ENCODE data around the gene LBX1. TPM values are rescaled to one million over a fixed set of nuclear protein-coding genes. Genes with fewer than 3 reads are reported as not detected.

LBX1 gene, protein sequence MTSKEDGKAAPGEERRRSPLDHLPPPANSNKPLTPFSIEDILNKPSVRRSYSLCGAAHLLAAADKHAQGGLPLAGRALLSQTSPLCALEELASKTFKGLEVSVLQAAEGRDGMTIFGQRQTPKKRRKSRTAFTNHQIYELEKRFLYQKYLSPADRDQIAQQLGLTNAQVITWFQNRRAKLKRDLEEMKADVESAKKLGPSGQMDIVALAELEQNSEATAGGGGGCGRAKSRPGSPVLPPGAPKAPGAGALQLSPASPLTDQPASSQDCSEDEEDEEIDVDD
- not detected for total RNA-seq
- polyA plus RNA-seq: not detected

GRCh38 chr10:101229266-101230182 is at the start of gene LBX1:
Gene LBX1 (minus strand): TSS chr10:101229463. CDS start chr10:101228815, 648 bp downstream.
- H3K27ac ChIP-seq (ENCODE audit: insufficient read depth, low read length, poor library complexity, severe bottlenecking): no peak within 1 kb of the TSS
- H3K9me3 ChIP-seq (ENCODE audit: control insufficient read depth in 2 of 2, low read length in 2 of 2): no peaks in the 10 kb centered on the region
- peaks cover 59% of the 10 kb centered on the region for H3K4me1 ChIP-seq (ENCODE audit: control insufficient read depth, insufficient read depth, low read length, poor library complexity, severe bottlenecking)
- no peak for DNase-seq
- Mint-ChIP-seq H3K27me3 (peaks cover 84% of the 10 kb centered on the region), H3K4me1 (peaks cover 6 to 41% (median 29%) of the 10 kb centered on the region in 4 donors), H3K36me3 (no peaks in the 10 kb centered on the region), H3K4me3 (peak within 1 kb of the TSS; percentile 64 to 93 (median 76)), H3K9me3 (peaks cover 0 to 12% (median 0%) of the 10 kb centered on the region in 7 donors), H3K27ac (no peak within 1 kb of the TSS)
- H3K4me3 ChIP-seq (ENCODE audit: low read depth, low read length): peak within 1 kb of the TSS; percentile 41
- no peak for ATAC-seq (ENCODE audit: low read depth in 2 of 2)
- H3K36me3 ChIP-seq (ENCODE audit: control insufficient read depth, insufficient read depth, low read length): no peaks in the 10 kb centered on the region
- H3K27me3 ChIP-seq (ENCODE audit: control insufficient read depth, insufficient read depth, low read length): peaks cover 54% of the 10 kb centered on the region

- no peak for ATAC-seq (ENCODE audit: low read depth in 2 of 2)
- Histone ChIP-seq H3K27ac (ENCODE audit: insufficient read depth, low read length, poor library complexity, severe bottlenecking) (no peak overlapping the region), H3K9me3 (ENCODE audit: control insufficient read depth in 2 of 2, low read length in 2 of 2) (no peaks in the 10 kb centered on the region), H3K4me3 (ENCODE audit: low read depth, low read length) (no peak overlapping the region), H3K4me1 (ENCODE audit: control insufficient read depth, insufficient read depth, low read length, poor library complexity, severe bottlenecking) (no peaks in the 10 kb centered on the region), H3K36me3 (ENCODE audit: control insufficient read depth, insufficient read depth, low read length) (no peaks in the 10 kb centered on the region), H3K27me3 (ENCODE audit: control insufficient read depth, insufficient read depth, low read length) (peaks cover 5% of the 10 kb centered on the region)
- H3K27me3 Mint-ChIP-seq: peaks cover 34% of the 10 kb centered on the region
- H3K9me3 Mint-ChIP-seq: peaks cover 0 to 1% (median 0%) of the 10 kb centered on the region in 7 donors
- peaks cover 0 to 4% (median 0%) of the 10 kb centered on the region in 4 donors for H3K4me1 Mint-ChIP-seq
- no peak for DNase-seq
- H3K36me3 Mint-ChIP-seq: no peaks in the 10 kb centered on the region
- H3K4me3 Mint-ChIP-seq: no peak overlapping the region
- H3K27ac Mint-ChIP-seq: no peak overlapping the region
These were observed 44.5 kb upstream of the LBX1 start for GRCh38 chr10:101273741-101274140.

DNA sequence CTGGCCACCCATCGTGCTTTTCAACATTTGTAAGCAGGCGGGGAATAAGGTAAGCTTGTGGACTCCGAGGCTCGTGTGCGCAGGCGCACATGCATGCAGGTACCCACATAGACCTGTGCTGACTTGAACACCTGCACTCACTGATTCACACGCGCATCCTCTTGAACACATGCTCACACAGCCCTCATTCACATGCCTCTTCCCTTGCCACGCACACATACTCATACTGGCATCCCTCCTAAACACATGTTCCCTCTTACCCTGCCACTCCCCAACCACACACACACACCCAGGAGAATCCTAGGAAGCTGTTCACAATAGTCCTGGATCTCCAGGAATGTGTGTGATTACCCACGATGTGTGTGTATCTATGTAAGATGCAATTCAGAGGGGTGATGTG is 44.1 kb upstream of the LBX1 start:
- DNase-seq: no peak
- Histone ChIP-seq H3K4me3 (ENCODE audit: low read depth, low read length) (no peak overlapping the region), H3K36me3 (ENCODE audit: control insufficient read depth, insufficient read depth, low read length) (no peaks in the 10 kb centered on the region), H3K4me1 (ENCODE audit: control insufficient read depth, insufficient read depth, low read length, poor library complexity, severe bottlenecking) (no peaks in the 10 kb centered on the region), H3K27ac (ENCODE audit: insufficient read depth, low read length, poor library complexity, severe bottlenecking) (no peak overlapping the region), H3K27me3 (ENCODE audit: control insufficient read depth, insufficient read depth, low read length) (peaks cover 6% of the 10 kb centered on the region), H3K9me3 (ENCODE audit: control insufficient read depth in 2 of 2, low read length in 2 of 2) (no peaks in the 10 kb centered on the region)
- H3K27ac Mint-ChIP-seq: no peak overlapping the region
- peaks cover 0 to 1% (median 0%) of the 10 kb centered on the region in 7 donors for H3K9me3 Mint-ChIP-seq
- no peaks in the 10 kb centered on the region for H3K36me3 Mint-ChIP-seq
- H3K4me3 Mint-ChIP-seq: no peak overlapping the region
- H3K4me1 Mint-ChIP-seq: peaks cover 0 to 4% (median 0%) of the 10 kb centered on the region in 4 donors
- ATAC-seq (ENCODE audit: low read depth in 2 of 2): no peak
- H3K27me3 Mint-ChIP-seq: peaks cover 34% of the 10 kb centered on the region

DNA sequence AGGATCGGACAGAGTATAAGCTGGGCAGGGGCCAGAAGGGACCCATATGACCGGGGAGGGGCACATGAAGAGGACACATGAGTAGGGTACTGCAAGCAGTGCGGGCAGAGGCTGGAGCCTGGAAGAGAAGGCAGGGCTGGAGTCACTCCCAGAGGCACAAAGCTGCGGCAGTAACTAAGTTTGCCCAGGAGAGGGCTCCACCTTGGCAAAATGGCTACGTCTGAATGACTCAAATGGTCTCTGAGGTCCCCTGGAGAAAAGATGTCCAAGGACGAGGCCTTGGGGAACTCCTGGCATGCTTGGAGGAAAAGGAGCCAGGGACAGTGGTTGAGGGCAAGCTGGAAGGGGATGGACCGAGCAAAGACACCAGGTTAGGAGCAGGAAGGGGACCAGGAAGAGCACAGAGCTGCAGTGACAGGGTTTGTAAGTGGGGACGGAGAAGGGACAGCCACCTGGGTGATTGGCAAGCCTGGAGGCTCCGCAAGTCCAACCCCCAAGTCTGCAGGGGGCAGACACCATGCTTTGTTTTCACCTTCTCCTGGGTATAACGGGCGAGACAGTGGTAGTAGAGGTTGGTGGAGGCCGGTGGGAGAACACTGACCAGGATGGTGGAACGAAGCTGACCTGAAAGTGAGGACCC is 43.1 kb upstream of the LBX1 start:
- ATAC-seq (ENCODE audit: low read depth in 2 of 2): peak; percentile 61 to 67

DNA sequence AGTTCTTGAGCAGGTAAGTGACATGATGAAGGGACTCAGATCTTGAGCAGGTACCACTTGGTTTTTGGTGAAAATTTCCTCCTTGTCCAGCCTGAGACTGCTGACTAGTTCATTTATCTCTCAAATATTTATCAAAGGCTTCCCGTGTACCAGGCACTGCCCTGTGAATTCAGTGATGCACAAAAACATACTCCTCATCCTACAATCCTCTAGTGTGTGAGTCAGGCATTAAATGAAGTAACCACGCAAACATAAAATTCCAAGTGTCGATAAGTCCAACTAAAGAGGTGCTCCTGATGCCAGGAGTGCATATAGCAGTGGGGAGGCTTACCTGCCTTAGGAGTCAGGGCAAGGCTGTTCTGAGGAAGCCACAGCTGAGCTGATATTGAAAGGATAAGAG is 41.5 kb upstream of the LBX1 start:
- no peak for ATAC-seq (ENCODE audit: low read depth in 2 of 2)

More for the DNA sequence above, 43.1 kb upstream of the LBX1 start:
- no peak overlapping the region for H3K4me3 Mint-ChIP-seq
- H3K27me3 Mint-ChIP-seq: peaks cover 31% of the 10 kb centered on the region
- H3K27me3 ChIP-seq (ENCODE audit: control insufficient read depth, insufficient read depth, low read length): peaks cover 6% of the 10 kb centered on the region
- H3K9me3 ChIP-seq (ENCODE audit: control insufficient read depth in 2 of 2, low read length in 2 of 2): no peaks in the 10 kb centered on the region
- no peaks in the 10 kb centered on the region for H3K36me3 Mint-ChIP-seq
- DNase-seq: peak; percentile 20 to 54 (median 41)
- peaks cover 0 to 4% (median 0%) of the 10 kb centered on the region in 4 donors for H3K4me1 Mint-ChIP-seq
- no peak overlapping the region for H3K27ac Mint-ChIP-seq
- no peaks in the 10 kb centered on the region for H3K36me3 ChIP-seq (ENCODE audit: control insufficient read depth, insufficient read depth, low read length)
- no peak overlapping the region for H3K4me3 ChIP-seq (ENCODE audit: low read depth, low read length)
- peaks cover 0 to 1% (median 0%) of the 10 kb centered on the region in 7 donors for H3K9me3 Mint-ChIP-seq
- no peaks in the 10 kb centered on the region for H3K4me1 ChIP-seq (ENCODE audit: control insufficient read depth, insufficient read depth, low read length, poor library complexity, severe bottlenecking)
- no peak overlapping the region for H3K27ac ChIP-seq (ENCODE audit: insufficient read depth, low read length, poor library complexity, severe bottlenecking)

GRCh38 chr10:101267776-101268175 is 38.5 kb upstream of the LBX1 start:
- Histone ChIP-seq H3K36me3 (ENCODE audit: control insufficient read depth, insufficient read depth, low read length) (no peaks in the 10 kb centered on the region), H3K27me3 (ENCODE audit: control insufficient read depth, insufficient read depth, low read length) (peaks cover 9% of the 10 kb centered on the region), H3K9me3 (ENCODE audit: control insufficient read depth in 2 of 2, low read length in 2 of 2) (no peaks in the 10 kb centered on the region), H3K4me3 (ENCODE audit: low read depth, low read length) (no peak overlapping the region), H3K4me1 (ENCODE audit: control insufficient read depth, insufficient read depth, low read length, poor library complexity, severe bottlenecking) (no peaks in the 10 kb centered on the region), H3K27ac (ENCODE audit: insufficient read depth, low read length, poor library complexity, severe bottlenecking) (no peak overlapping the region)
- peaks cover 27% of the 10 kb centered on the region for H3K27me3 Mint-ChIP-seq
- ATAC-seq (ENCODE audit: low read depth in 2 of 2): no peak
- DNase-seq: no peak
- no peak overlapping the region for H3K4me3 Mint-ChIP-seq
- H3K36me3 Mint-ChIP-seq: no peaks in the 10 kb centered on the region
- H3K4me1 Mint-ChIP-seq: peaks cover 0 to 4% (median 0%) of the 10 kb centered on the region in 4 donors
- H3K9me3 Mint-ChIP-seq: peaks cover 0 to 1% (median 0%) of the 10 kb centered on the region in 7 donors
- no peak overlapping the region for H3K27ac Mint-ChIP-seq

More for the DNA sequence above, 41.5 kb upstream of the LBX1 start:
- no peak for DNase-seq
- H3K36me3 Mint-ChIP-seq: no peaks in the 10 kb centered on the region
- peaks cover 0 to 1% (median 0%) of the 10 kb centered on the region in 7 donors for H3K9me3 Mint-ChIP-seq
- no peaks in the 10 kb centered on the region for H3K9me3 ChIP-seq (ENCODE audit: control insufficient read depth in 2 of 2, low read length in 2 of 2)
- H3K4me1 Mint-ChIP-seq: peaks cover 0 to 4% (median 0%) of the 10 kb centered on the region in 4 donors
- H3K4me1 ChIP-seq (ENCODE audit: control insufficient read depth, insufficient read depth, low read length, poor library complexity, severe bottlenecking): no peaks in the 10 kb centered on the region
- H3K4me3 Mint-ChIP-seq: no peak overlapping the region
- H3K27me3 Mint-ChIP-seq: peaks cover 18% of the 10 kb centered on the region
- no peaks in the 10 kb centered on the region for H3K36me3 ChIP-seq (ENCODE audit: control insufficient read depth, insufficient read depth, low read length)
- no peak overlapping the region for H3K4me3 ChIP-seq (ENCODE audit: low read depth, low read length)
- peak overlapping the region in 1 of 3 donors; percentile 92 for H3K27ac Mint-ChIP-seq
- H3K27ac ChIP-seq (ENCODE audit: insufficient read depth, low read length, poor library complexity, severe bottlenecking): no peak overlapping the region
- H3K27me3 ChIP-seq (ENCODE audit: control insufficient read depth, insufficient read depth, low read length): peaks cover 6% of the 10 kb centered on the region

GRCh38 chr10:101267290-101267680 is 38.0 kb upstream of the LBX1 start:
- no peak for ATAC-seq (ENCODE audit: low read depth in 2 of 2)
- Mint-ChIP-seq H3K27me3 (peaks cover 28% of the 10 kb centered on the region), H3K9me3 (peaks cover 0 to 1% (median 0%) of the 10 kb centered on the region in 7 donors), H3K36me3 (no peaks in the 10 kb centered on the region), H3K4me3 (no peak overlapping the region), H3K4me1 (peaks cover 0 to under 1% (median 0%) of the 10 kb centered on the region in 4 donors), H3K27ac (no peak overlapping the region)
- Histone ChIP-seq H3K4me1 (ENCODE audit: control insufficient read depth, insufficient read depth, low read length, poor library complexity, severe bottlenecking) (no peaks in the 10 kb centered on the region), H3K27me3 (ENCODE audit: control insufficient read depth, insufficient read depth, low read length) (peaks cover 9% of the 10 kb centered on the region), H3K4me3 (ENCODE audit: low read depth, low read length) (no peak overlapping the region), H3K36me3 (ENCODE audit: control insufficient read depth, insufficient read depth, low read length) (no peaks in the 10 kb centered on the region), H3K9me3 (ENCODE audit: control insufficient read depth in 2 of 2, low read length in 2 of 2) (no peaks in the 10 kb centered on the region), H3K27ac (ENCODE audit: insufficient read depth, low read length, poor library complexity, severe bottlenecking) (no peak overlapping the region)
- no peak for DNase-seq
